Progenitor cell of endocrine pancreas (in vitro differentiated cells): ENCODE data around the gene SEMA3E. TPM values are rescaled to one million over a fixed set of nuclear protein-coding genes. Genes with fewer than 3 reads are reported as not detected.
"Not testable (repeated sequence)": the region's sequence is repeated elsewhere in the genome, so short reads cannot be mapped to it uniquely, and the experiment has no call there.

Source experiments
- DNase-seq: peaks from one replicate; pipeline ENCODE4 v3.0.0; 2021; ENCODE audit warnings: low spot score; ENCODE audit not compliant: unreplicated experiment
- H3K27ac Mint-ChIP-seq: 2 replicates; pipeline ENCODE4 v1.8.0; 2021; ENCODE audit warnings: mild to moderate bottlenecking, moderate library complexity, mixed read lengths
- H3K27me3 Mint-ChIP-seq: 2 replicates; pipeline ENCODE4 v1.8.0; 2021; ENCODE audit warnings: mixed read lengths
- H3K36me3 Mint-ChIP-seq: 2 replicates; pipeline ENCODE4 v1.8.0; 2022; ENCODE audit warnings: mixed read lengths; ENCODE audit not compliant: insufficient read depth
- H3K4me1 Mint-ChIP-seq: 2 replicates; pipeline ENCODE4 v1.8.0; 2021; ENCODE audit warnings: low read depth, mixed read lengths
- H3K4me3 Mint-ChIP-seq: 2 replicates; pipeline ENCODE4 v1.8.0; 2021; ENCODE audit warnings: low read depth, mild to moderate bottlenecking, moderate library complexity, mixed read lengths
- H3K9me3 Mint-ChIP-seq: 2 replicates; pipeline ENCODE4 v1.8.0; 2021; ENCODE audit warnings: low read depth, mixed read lengths
- CTCF ChIP-seq: fragments of 200-600 bp; sonication (generic); IDR thresholded peaks from one replicate; pipeline ENCODE4 v1.5.0; 2021; ENCODE audit warnings: antibody characterized with exemption, mild to moderate bottlenecking; ENCODE audit not compliant: unreplicated experiment
- total RNA-seq: library from RNA; stranded (reverse); gene quantifications from 2 replicates; pipeline ENCODE4 v1.2.1, GENCODE V29; 2021

SEMA3E gene
- total RNA-seq, 1 donor from 2014 or later, result 1.1 TPM

GRCh38 chr7:83562289-83562688 is 86.7 kb downstream of the SEMA3E start:
- Mint-ChIP-seq H3K9me3 (peaks cover 3% of the 10 kb centered on the region), H3K27me3 (no peaks in the 10 kb centered on the region), H3K4me3 (no peak overlapping the region), H3K36me3 (no peaks in the 10 kb centered on the region), H3K27ac (no peak overlapping the region), H3K4me1 (peaks cover 9% of the 10 kb centered on the region)
- DNase-seq, result no peak
- no peak for TF ChIP-seq CTCF

GRCh38 chr7:83559887-83560286 is 89.1 kb downstream of the SEMA3E start:
- H3K36me3 Mint-ChIP-seq, result no peaks in the 10 kb centered on the region
- no peaks in the 10 kb centered on the region for H3K9me3 Mint-ChIP-seq
- TF ChIP-seq CTCF, result no peak
- no peaks in the 10 kb centered on the region for H3K27me3 Mint-ChIP-seq
- no peak for DNase-seq
- H3K4me1 Mint-ChIP-seq, result peaks cover 6% of the 10 kb centered on the region
- no peak overlapping the region for H3K27ac Mint-ChIP-seq
- no peak overlapping the region for H3K4me3 Mint-ChIP-seq

GRCh38 chr7:83552556-83552955 is 96.4 kb downstream of the SEMA3E start:
- H3K9me3 Mint-ChIP-seq, result peaks cover 16% of the 10 kb centered on the region
- H3K27me3 Mint-ChIP-seq, DNase-seq, H3K27ac Mint-ChIP-seq, H3K4me3 Mint-ChIP-seq, H3K36me3 Mint-ChIP-seq, H3K4me1 Mint-ChIP-seq: not testable (repeated sequence)

- Mint-ChIP-seq H3K27me3 (no peaks in the 10 kb centered on the region), H3K36me3 (peaks cover 3% of the 10 kb centered on the region), H3K4me3 (no peak overlapping the region), H3K9me3 (peaks cover 16% of the 10 kb centered on the region), H3K4me1 (peaks cover 8% of the 10 kb centered on the region), H3K27ac (no peak overlapping the region)
- no peak for DNase-seq
- no peak for TF ChIP-seq CTCF
These were observed 98.8 kb downstream of the SEMA3E start for GRCh38 chr7:83550100-83550499.

GRCh38 chr7:83548250-83548649 is 100.7 kb downstream of the SEMA3E start:
- H3K27me3 Mint-ChIP-seq, result no peaks in the 10 kb centered on the region
- TF ChIP-seq CTCF, result no peak
- no peak overlapping the region for H3K27ac Mint-ChIP-seq

GRCh38 chr7:83547526-83547925 is 101.4 kb downstream of the SEMA3E start:
- no peak for DNase-seq
- H3K4me3 Mint-ChIP-seq, result no peak overlapping the region
- H3K4me1 Mint-ChIP-seq, result peaks cover 8% of the 10 kb centered on the region
- no peaks in the 10 kb centered on the region for H3K36me3 Mint-ChIP-seq
- no peak for TF ChIP-seq CTCF
- peaks cover 4% of the 10 kb centered on the region for H3K9me3 Mint-ChIP-seq
- H3K27ac Mint-ChIP-seq, result no peak overlapping the region
- no peaks in the 10 kb centered on the region for H3K27me3 Mint-ChIP-seq

More at GRCh38 chr7:83548250-83548649, 100.7 kb downstream of the SEMA3E start:
- Mint-ChIP-seq H3K4me1 (peaks cover 8% of the 10 kb centered on the region), H3K9me3 (peaks cover 10% of the 10 kb centered on the region), H3K36me3 (peaks cover 3% of the 10 kb centered on the region), H3K4me3 (no peak overlapping the region)
- DNase-seq, result no peak
